ENCODE data around the gene RAB26. TPM values are rescaled to one million over a fixed set of nuclear protein-coding genes. Genes with fewer than 3 reads are reported as not detected.
A peak's percentile ranks its signal among the peaks of the same experiment; 100 is the strongest.

The RAB26 gene
- total RNA-seq, 1 experiment from 2014 or later = 1.0 TPM

DNA sequence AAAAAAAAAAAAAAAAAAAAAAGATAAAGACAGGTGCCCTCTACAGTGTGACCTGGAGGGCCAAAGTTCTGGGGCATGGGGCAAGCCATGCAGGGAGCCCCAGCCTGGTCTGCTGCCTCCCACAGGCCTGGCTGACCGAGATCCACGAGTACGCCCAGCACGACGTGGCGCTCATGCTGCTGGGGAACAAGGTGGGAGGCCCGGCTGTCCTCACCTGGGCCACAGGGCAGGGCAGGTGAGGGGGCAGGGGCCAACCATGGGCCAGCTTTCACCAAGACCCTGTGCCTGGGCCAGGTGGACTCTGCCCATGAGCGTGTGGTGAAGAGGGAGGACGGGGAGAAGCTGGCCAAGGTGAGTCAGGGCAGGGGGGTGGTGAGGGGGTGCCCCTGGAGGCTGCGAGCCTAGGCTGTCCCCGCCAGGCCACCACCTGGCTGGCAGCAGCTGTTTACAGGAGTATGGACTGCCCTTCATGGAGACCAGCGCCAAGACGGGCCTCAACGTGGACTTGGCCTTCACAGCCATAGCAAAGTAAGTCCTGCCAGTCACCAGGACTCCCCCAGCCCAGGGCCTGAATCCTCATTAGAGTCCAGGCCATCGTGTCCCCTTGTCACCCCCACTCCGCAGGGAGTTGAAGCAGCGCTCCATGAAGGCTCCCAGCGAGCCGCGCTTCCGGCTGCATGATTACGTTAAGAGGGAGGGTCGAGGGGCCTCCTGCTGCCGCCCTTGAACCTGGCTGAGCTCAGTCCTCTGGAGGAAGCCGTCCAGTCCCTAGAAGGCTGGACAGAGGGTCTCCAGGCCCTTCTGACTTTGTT lies 4.5 kb downstream of the RAB26 start:
- no peaks in the 10 kb centered on the region for H3K9me3 Mint-ChIP-seq (ENCODE audit: unreplicated experiment)
- TF ChIP-seq, protein P1, sequence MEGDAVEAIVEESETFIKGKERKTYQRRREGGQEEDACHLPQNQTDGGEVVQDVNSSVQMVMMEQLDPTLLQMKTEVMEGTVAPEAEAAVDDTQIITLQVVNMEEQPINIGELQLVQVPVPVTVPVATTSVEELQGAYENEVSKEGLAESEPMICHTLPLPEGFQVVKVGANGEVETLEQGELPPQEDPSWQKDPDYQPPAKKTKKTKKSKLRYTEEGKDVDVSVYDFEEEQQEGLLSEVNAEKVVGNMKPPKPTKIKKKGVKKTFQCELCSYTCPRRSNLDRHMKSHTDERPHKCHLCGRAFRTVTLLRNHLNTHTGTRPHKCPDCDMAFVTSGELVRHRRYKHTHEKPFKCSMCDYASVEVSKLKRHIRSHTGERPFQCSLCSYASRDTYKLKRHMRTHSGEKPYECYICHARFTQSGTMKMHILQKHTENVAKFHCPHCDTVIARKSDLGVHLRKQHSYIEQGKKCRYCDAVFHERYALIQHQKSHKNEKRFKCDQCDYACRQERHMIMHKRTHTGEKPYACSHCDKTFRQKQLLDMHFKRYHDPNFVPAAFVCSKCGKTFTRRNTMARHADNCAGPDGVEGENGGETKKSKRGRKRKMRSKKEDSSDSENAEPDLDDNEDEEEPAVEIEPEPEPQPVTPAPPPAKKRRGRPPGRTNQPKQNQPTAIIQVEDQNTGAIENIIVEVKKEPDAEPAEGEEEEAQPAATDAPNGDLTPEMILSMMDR (IDR thresholded peaks at IDR 0.05; ENCODE audit: unreplicated experiment) = no peak
- intact Hi-C loops (cut with micrococcal nuclease) = loop anchor here (5.0 kb wide), 1 partner anchor 59 kb away; the partner anchor contains the start of genes BRICD5 and PGP
- H3K27ac Mint-ChIP-seq (ENCODE audit: low read depth, unreplicated experiment) = peak overlapping the region; percentile 82
- POLR2A ChIA-PET = interaction anchor here (0.5 to 6.6 kb wide), 22 partner anchors 9 to 1842 kb away, joined by 3 to 72 read pairs (median 7); partner anchors contain the start of genes ATP6V0C, E4F1, ECI1 and GFER
- peaks cover 25% of the 10 kb centered on the region for H3K4me1 Mint-ChIP-seq (ENCODE audit: insufficient read depth, unreplicated experiment)
- H3K36me3 Mint-ChIP-seq (ENCODE audit: insufficient read depth, unreplicated experiment) = peaks cover 66% of the 10 kb centered on the region
- no peaks in the 10 kb centered on the region for H3K27me3 Mint-ChIP-seq (ENCODE audit: insufficient read depth, unreplicated experiment)
- peak; percentile 50 for DNase-seq (ENCODE audit: unreplicated experiment)
- CTCF ChIA-PET = interaction anchor here (0.6 to 4.7 kb wide), 11 partner anchors 9 to 720 kb away, joined by 3 to 37 read pairs (median 4); no protein-coding TSS in a partner anchor
- BruUV-seq (replicated peaks) = no TSS peak
- peak overlapping the region; percentile 96 for H3K4me3 Mint-ChIP-seq (ENCODE audit: unreplicated experiment)

DNA sequence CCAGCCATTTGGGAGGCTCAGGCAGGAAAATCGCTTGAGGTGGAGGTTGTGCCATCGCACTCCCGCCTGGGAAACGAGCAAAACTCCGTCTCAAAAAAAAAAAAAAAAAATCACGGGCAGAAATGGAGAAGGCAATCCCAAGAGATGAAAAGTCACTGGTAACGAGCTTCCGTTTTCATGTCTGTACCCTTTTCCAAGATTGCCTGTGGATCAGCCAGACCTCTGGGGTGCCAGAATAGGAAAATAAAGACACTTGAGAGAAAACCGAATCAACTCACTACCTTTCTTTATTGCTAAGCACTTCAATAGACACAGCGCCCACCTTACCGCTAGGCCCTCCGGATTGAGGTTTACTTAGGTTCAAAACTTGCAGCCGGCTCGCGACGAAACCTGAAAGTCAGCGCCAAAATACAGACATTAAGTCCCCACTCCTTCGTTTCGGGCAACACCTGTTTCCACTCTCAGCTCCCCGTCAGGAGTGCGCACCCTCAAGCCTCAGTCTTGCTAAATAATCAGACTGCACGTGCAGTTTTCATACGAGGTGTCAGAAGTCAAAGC lies 6.2 kb downstream of the RAB26 start:
- peaks cover 62% of the 10 kb centered on the region for H3K36me3 Mint-ChIP-seq (ENCODE audit: insufficient read depth, unreplicated experiment)
- no peaks in the 10 kb centered on the region for H3K27me3 Mint-ChIP-seq (ENCODE audit: insufficient read depth, unreplicated experiment)
- peaks cover 25% of the 10 kb centered on the region for H3K4me1 Mint-ChIP-seq (ENCODE audit: insufficient read depth, unreplicated experiment)
- TF ChIP-seq, protein P1 (IDR thresholded peaks at IDR 0.05; ENCODE audit: unreplicated experiment) = no peak
- no peak for DNase-seq (ENCODE audit: unreplicated experiment)
- BruUV-seq (replicated peaks) = TSS peak; percentile 84
- peak overlapping the region; percentile 82 for H3K27ac Mint-ChIP-seq (ENCODE audit: low read depth, unreplicated experiment)
- H3K4me3 Mint-ChIP-seq (ENCODE audit: unreplicated experiment) = peak overlapping the region; percentile 96
- POLR2A ChIA-PET = interaction anchor here (0.5 to 6.6 kb wide), 59 partner anchors 8 to 1434 kb away, joined by 3 to 72 read pairs (median 6); partner anchors contain the start of genes AMDHD2, ANTKMT, BRICD5 and CASKIN1
- CTCF ChIA-PET = interaction anchor here (0.6 to 1.1 kb wide), 3 partner anchors 9 to 1484 kb away, joined by 3 to 6 read pairs (median 4); no protein-coding TSS in a partner anchor
- H3K9me3 Mint-ChIP-seq (ENCODE audit: unreplicated experiment) = no peaks in the 10 kb centered on the region
- intact Hi-C loops (cut with micrococcal nuclease) = loop anchor here (5.0 kb wide), 1 partner anchor 58 kb away; the partner anchor contains the start of genes BRICD5 and PGP

DNA sequence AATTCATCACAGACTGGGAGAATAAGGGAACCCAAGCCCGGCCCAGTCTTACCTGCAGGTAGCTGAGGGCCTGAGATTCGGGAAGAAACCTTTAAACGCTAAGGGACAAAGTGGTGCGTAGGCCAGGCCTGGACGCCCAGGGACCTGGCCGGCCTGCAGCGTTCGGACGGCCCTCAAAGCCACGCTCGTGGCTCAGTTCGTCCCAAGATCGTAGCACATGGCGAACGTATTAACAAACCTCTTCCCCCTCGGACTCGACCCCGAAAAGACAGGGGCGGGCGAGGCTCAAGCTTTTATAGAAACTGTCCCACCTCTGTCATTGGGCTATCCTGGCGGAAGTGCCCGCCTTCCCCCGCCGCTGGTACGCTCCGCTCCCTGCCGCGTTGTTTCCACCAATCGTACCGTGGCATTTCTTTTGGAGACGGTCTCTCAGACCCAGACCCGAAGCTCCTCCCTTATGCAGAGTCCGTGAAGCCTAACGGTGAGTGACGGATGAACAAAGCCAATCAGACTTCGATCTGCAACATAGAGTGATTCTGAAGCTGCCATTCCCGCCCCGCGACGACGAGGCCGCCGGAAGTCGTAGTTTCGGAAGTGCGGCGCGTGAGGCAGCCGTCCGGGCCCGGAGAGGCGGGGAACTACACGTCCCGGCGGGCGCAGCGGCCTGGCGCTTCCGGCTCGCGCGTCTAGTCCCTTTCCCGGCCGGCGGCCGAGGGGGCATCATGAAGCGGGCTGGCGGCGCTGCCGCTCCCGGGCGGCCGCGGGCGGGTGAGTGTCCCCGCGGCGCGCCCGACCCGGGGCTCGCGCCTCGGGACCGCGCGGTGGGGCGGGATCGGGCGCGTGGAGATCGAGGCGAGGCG lies 6.9 kb downstream of the RAB26 start, which contains the start of gene TRAF7:
TRAF7 (plus strand) TSS at position 692 of the 860 bp plus-strand sequence. CDS start 8,139 bp downstream, outside the sequence.
- TF ChIP-seq, protein P1 (IDR thresholded peaks at IDR 0.05; ENCODE audit: unreplicated experiment) = no peak
- CTCF ChIA-PET = interaction anchor here (0.5 to 1.1 kb wide), 7 partner anchors 10 to 1485 kb away, joined by 3 to 6 read pairs (median 3); partner anchors contain the start of gene TBC1D24
- H3K4me1 Mint-ChIP-seq (ENCODE audit: insufficient read depth, unreplicated experiment) = peaks cover 29% of the 10 kb centered on the region
- DNase-seq (ENCODE audit: unreplicated experiment) = peak; percentile 100
- H3K36me3 Mint-ChIP-seq (ENCODE audit: insufficient read depth, unreplicated experiment) = peaks cover 58% of the 10 kb centered on the region
- H3K9me3 Mint-ChIP-seq (ENCODE audit: unreplicated experiment) = no peaks in the 10 kb centered on the region
- peak within 1 kb of the TSS; percentile 82 for H3K27ac Mint-ChIP-seq (ENCODE audit: low read depth, unreplicated experiment)
- H3K4me3 Mint-ChIP-seq (ENCODE audit: unreplicated experiment) = peak within 1 kb of the TSS; percentile 96
- POLR2A ChIA-PET = interaction anchor here (0.5 to 6.6 kb wide), 75 partner anchors 8 to 1448 kb away, joined by 3 to 72 read pairs (median 6); partner anchors contain the start of genes AMDHD2, ANTKMT, BRICD5 and CASKIN1
- no peaks in the 10 kb centered on the region for H3K27me3 Mint-ChIP-seq (ENCODE audit: insufficient read depth, unreplicated experiment)
- no TSS peak for BruUV-seq (replicated peaks)
- intact Hi-C loops (cut with micrococcal nuclease) = no loop called here

Measured in MCF 10A (cell line).